GM12891 (cell line): ENCODE measurements around the gene TMEM178B.
"Not testable (repeated sequence)": the region's sequence is repeated elsewhere in the genome, so short reads cannot be mapped to it uniquely, and the experiment has no call there.

ENCODE experiments used
- POLR2A ChIP-seq: IDR thresholded peaks from 2 replicates; pipeline ENCODE4 v1.6.1; 2011; ENCODE audit warnings: low read depth, low read length, control low read depth
- POLR2AphosphoS5 ChIP-seq: IDR thresholded peaks from 2 replicates; pipeline ENCODE4 v1.6.1; 2011; ENCODE audit warnings: low read depth, low read length, control low read depth

DNA sequence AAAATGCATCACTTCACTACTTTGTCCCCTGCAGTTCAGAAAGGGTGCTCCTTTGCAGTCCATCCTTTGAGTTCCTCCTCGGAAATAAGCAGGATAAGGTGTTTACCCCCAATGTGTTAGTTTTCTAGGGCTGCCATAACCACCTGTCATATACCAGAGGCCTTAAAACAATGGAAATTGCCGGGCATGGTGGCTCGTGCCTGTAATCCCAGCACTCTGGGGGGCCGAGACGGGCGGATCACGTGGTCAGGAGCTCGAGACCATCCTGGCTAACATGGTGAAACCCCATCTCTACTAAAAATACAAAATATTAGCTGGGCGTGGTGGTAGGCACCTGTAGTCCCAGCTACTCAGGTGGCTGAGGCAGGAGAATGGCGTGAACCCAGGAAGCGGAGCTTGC, 330.0 kb downstream of the TMEM178B start:
- not testable (repeated sequence) for TF ChIP-seq POLR2A, POLR2AphosphoS5
